ENCODE data around the gene HEPACAM. TPM values are rescaled to one million over a fixed set of nuclear protein-coding genes. Genes with fewer than 3 reads are reported as not detected.

Gene HEPACAM
- total and polyA plus RNA-seq, 2 donors from 2014 or later: 0.30 TPM; not detected in 1

DNA sequence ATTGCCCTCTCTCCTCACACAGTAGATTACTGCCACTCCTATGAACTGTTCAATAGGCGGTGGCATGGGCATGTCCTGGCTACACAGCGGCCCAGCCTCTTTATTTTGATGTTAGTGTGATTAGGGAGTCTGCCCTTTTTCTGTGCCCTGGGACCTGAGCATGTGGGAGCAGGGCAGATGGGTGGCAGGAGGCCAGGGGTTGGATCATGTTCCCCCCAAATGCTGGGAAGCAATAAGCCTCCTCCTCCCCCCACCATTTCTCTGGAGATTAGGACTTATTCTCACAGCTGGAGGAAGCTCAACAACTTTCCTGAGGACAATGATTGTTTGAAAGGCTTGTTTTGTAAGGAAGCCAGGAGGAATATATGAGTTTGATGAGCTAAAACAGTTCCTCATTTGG lies 15.9 kb downstream of the HEPACAM start:
- peaks cover 0 to 4% (median 0%) of the 10 kb centered on the region in 3 donors for H3K4me1 ChIP-seq (ENCODE audit: control insufficient read depth in 2 of 3, insufficient read depth in 2 of 3, low read depth in 1 of 3, low read length in 3 of 3)
- no peak overlapping the region for H3K4me3 ChIP-seq (ENCODE audit: low read length in 3 of 3)
- H3K27me3 ChIP-seq (ENCODE audit: control insufficient read depth, insufficient read depth, low read length): no peaks in the 10 kb centered on the region
- no peak overlapping the region for H3K27ac ChIP-seq (ENCODE audit: low read depth in 2 of 2, low read length in 2 of 2)
- no peak for TF ChIP-seq CTCF (IDR thresholded peaks at IDR 0.05; ENCODE audit: borderline replicate concordance, extremely low read depth, insufficient read depth)
- DNase-seq (no peak), FAIRE-seq (no peak)
- intact Hi-C loops (cut with DNase I): no loop called here
- H3K9me3 ChIP-seq (ENCODE audit: control insufficient read depth in 2 of 3, insufficient read depth in 1 of 3, low read length in 3 of 3): no peaks in the 10 kb centered on the region
- H3K9ac ChIP-seq (ENCODE audit: low read length in 3 of 3): no peak overlapping the region
- no peaks in the 10 kb centered on the region for H3K36me3 ChIP-seq (ENCODE audit: control insufficient read depth in 2 of 3, insufficient read depth in 3 of 3, low read length in 3 of 3)

DNA sequence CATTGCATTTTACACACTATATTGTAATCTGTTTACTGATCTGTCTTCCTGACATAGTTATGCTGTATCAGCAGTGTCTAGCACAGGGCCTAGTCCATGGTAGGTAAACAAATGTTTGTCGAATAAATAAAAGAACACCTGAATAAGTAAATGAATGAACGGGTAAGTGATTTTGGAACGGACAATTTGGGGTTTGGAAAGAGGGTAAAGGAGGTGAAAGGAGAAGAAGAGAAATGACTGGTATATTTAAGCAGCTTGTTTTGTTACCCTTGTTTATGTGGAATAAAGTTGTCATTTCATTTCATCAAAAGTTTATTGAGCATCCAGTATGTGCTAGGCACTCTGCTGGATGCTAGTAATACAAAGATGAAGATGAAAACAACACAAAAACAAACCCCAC lies 16.9 kb downstream of the HEPACAM start, which contains the start of gene HEPN1:
Gene HEPN1, plus strand, starts transcription at position 301 of the 400 bp plus-strand sequence.
- intact Hi-C loops (cut with DNase I): no loop called here
- TF ChIP-seq CTCF (IDR thresholded peaks at IDR 0.05; ENCODE audit: borderline replicate concordance, extremely low read depth, insufficient read depth): no peak
- FAIRE-seq (no peak), DNase-seq (no peak)
- H3K9me3 ChIP-seq (ENCODE audit: control insufficient read depth in 2 of 3, insufficient read depth in 1 of 3, low read length in 3 of 3): no peaks in the 10 kb centered on the region
- no peaks in the 10 kb centered on the region for H3K27me3 ChIP-seq (ENCODE audit: control insufficient read depth, insufficient read depth, low read length)
- peaks cover 0 to 4% (median 0%) of the 10 kb centered on the region in 3 donors for H3K4me1 ChIP-seq (ENCODE audit: control insufficient read depth in 2 of 3, insufficient read depth in 2 of 3, low read depth in 1 of 3, low read length in 3 of 3)
- H3K9ac ChIP-seq (ENCODE audit: low read length in 3 of 3): no peak within 1 kb of the TSS
- H3K27ac ChIP-seq (ENCODE audit: low read depth in 2 of 2, low read length in 2 of 2): no peak within 1 kb of the TSS
- no peaks in the 10 kb centered on the region for H3K36me3 ChIP-seq (ENCODE audit: control insufficient read depth in 2 of 3, insufficient read depth in 3 of 3, low read length in 3 of 3)
- H3K4me3 ChIP-seq (ENCODE audit: low read length in 3 of 3): no peak within 1 kb of the TSS

- no peak for DNase-seq
- Histone ChIP-seq H3K4me1 (ENCODE audit: control insufficient read depth in 2 of 3, insufficient read depth in 2 of 3, low read depth in 1 of 3, low read length in 3 of 3) (peaks cover 0 to 4% (median 0%) of the 10 kb centered on the region in 3 donors), H3K27me3 (ENCODE audit: control insufficient read depth, insufficient read depth, low read length) (no peaks in the 10 kb centered on the region), H3K27ac (ENCODE audit: low read depth in 2 of 2, low read length in 2 of 2) (no peak overlapping the region), H3K36me3 (ENCODE audit: control insufficient read depth in 2 of 3, insufficient read depth in 3 of 3, low read length in 3 of 3) (no peaks in the 10 kb centered on the region), H3K9me3 (ENCODE audit: control insufficient read depth in 2 of 3, insufficient read depth in 1 of 3, low read length in 3 of 3) (no peaks in the 10 kb centered on the region), H3K9ac (ENCODE audit: low read length in 3 of 3) (no peak overlapping the region), H3K4me3 (ENCODE audit: low read length in 3 of 3) (no peak overlapping the region)
- FAIRE-seq: no peak
- intact Hi-C loops (cut with DNase I): no loop called here
- no peak for TF ChIP-seq CTCF (IDR thresholded peaks at IDR 0.05; ENCODE audit: borderline replicate concordance, extremely low read depth, insufficient read depth)
Measured at GRCh38 chr11:124917115-124917637, 18.7 kb downstream of the HEPACAM start.

DNA sequence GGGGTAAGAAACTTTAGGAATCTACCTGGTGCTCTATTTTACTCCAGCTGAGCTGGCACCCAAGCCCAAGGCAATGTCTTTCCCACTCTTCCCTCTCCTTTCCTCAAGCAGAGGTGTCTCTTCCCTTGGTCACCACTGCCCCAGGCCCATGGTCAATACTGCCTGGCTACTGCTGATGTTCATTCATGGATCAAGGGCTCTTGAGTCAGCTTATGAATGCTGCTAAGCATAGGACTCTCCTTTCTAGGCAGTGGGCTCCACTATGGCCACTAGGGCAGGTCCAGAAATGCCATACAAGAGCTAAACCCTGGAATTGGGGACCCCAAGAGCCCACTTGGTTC lies 19.5 kb downstream of the HEPACAM start:
- TF ChIP-seq CTCF (IDR thresholded peaks at IDR 0.05; ENCODE audit: borderline replicate concordance, extremely low read depth, insufficient read depth): no peak
- Histone ChIP-seq H3K4me3 (ENCODE audit: low read length in 3 of 3) (no peak overlapping the region), H3K27me3 (ENCODE audit: control insufficient read depth, insufficient read depth, low read length) (no peaks in the 10 kb centered on the region), H3K36me3 (ENCODE audit: control insufficient read depth in 2 of 3, insufficient read depth in 3 of 3, low read length in 3 of 3) (no peaks in the 10 kb centered on the region), H3K27ac (ENCODE audit: low read depth in 2 of 2, low read length in 2 of 2) (no peak overlapping the region), H3K9me3 (ENCODE audit: control insufficient read depth in 2 of 3, insufficient read depth in 1 of 3, low read length in 3 of 3) (no peaks in the 10 kb centered on the region), H3K4me1 (ENCODE audit: control insufficient read depth in 2 of 3, insufficient read depth in 2 of 3, low read depth in 1 of 3, low read length in 3 of 3) (peaks cover 0 to under 1% (median 0%) of the 10 kb centered on the region in 3 donors), H3K9ac (ENCODE audit: low read length in 3 of 3) (no peak overlapping the region)
- DNase-seq (no peak), FAIRE-seq (no peak)
- intact Hi-C loops (cut with DNase I): no loop called here

Measured in kidney (tissue), 14 donors.